Activated naive CD4-positive, alpha-beta T cell treated with Interleukin-2 at 50 U/mL for 16 hours (primary cell): Measurements from ENCODE around the gene PLOD1.

Experiments used
- DNase-seq: peaks from one replicate; pipeline ENCODE4 v3.0.0-alpha.2; 2020

The PLOD1 gene

GRCh38 chr1:11940260-11940921 lies 5.9 kb downstream of the PLOD1 start:
- DNase-seq, result no peak

- DNase-seq, result no peak
These were observed 7.8 kb downstream of the PLOD1 start for GRCh38 chr1:11942280-11942679.

DNA sequence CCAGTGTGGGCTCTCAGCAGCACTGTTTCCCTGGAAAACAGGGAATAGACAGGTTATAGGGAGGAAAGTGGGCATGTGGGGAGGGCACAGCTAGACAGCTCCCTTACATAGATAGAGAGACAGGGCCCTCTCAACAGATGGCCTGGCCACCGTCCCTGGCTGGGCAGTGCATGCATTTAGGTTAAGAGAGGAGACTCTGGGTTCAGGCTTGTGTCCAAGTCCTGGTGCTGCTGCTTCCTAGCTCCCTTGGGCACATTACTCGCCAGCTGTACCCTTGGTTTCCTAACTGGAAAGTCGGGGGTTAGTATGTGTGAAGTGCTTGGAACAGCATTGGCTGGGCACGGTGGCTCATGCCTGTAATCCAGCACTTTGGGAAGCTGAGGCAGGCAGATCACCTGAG lies 9.1 kb downstream of the PLOD1 start:
- no peak for DNase-seq

DNA sequence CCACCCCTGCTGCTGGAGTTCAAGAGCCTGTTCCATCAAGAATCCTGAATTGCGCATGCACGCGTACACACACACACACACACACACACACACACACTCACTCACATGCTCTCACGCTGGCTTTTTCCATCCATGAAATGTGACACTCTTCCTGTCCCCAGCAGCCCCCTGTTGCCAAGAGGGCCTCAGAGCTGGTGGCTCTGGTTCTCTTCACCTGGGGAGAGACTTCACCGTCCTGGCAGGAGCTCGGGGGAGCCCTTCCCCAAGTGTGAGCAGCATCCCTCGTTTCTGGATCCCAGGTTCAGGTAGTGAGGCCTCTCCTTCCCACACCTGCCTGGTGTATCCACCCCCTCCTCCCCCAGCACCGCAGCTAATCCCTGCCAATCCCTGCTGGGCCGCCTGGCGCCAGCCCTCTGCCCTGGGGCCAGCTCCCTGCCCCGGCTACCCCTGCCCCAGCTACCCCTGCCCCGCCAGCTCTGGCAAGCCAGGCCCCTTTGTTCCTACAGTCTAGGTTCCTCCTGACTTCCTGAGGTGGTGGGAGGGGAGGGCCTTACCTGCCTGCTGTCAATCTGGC lies 9.9 kb downstream of the PLOD1 start:
- no peak for DNase-seq

- DNase-seq, result no peak
These were observed 12.1 kb downstream of the PLOD1 start for GRCh38 chr1:11946647-11947046.

DNA sequence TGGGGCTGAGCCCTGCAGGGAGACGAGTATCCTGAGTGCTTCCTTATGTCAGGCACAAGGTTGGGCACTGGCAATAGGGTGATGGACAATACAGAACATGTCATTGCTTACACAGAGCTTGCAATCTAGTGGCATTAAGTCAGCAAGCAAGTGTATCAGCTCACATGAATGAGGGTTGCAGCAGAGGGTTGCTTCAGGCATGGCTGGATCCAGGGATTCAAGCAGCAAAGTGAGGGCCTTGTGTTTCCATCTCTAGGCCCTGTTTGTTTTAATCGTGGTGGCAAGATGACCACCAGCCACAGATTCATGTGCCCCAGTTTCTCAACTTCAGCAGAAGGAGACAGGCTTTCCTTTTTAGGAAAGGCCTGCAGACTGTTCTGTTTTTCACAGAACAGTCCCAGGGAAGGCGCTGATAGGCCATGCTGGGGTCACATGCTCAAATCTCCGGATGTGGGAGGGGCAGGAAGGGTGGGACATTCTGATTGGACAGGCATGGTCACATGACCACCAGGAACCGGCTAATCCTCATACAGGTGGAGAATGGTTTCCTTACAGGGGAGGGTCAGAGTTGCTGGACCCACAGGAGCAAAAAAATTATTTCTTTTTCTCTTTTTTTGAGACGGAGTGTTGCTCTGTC lies 14.4 kb downstream of the PLOD1 start:
- DNase-seq, result no peak

DNA sequence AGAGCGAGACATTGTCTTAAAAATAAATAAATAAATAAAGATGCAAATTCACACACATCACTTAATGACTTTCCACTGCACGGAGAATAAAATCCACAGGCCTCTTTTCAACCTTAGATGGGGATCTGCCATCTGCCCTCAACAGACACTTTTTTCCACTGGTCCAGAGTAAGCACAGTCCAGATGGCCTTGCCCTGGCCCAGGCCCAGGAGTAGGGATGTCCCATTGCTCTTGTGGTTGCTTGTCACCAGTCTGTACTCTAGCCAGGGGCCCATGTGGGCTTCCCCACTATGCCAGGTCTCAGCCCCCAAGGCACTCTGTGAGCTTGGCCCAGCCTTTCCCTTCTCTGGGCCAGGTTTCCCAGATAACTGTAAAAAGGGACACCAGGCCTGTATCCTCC lies 17.4 kb downstream of the PLOD1 start:
- no peak for DNase-seq

DNA sequence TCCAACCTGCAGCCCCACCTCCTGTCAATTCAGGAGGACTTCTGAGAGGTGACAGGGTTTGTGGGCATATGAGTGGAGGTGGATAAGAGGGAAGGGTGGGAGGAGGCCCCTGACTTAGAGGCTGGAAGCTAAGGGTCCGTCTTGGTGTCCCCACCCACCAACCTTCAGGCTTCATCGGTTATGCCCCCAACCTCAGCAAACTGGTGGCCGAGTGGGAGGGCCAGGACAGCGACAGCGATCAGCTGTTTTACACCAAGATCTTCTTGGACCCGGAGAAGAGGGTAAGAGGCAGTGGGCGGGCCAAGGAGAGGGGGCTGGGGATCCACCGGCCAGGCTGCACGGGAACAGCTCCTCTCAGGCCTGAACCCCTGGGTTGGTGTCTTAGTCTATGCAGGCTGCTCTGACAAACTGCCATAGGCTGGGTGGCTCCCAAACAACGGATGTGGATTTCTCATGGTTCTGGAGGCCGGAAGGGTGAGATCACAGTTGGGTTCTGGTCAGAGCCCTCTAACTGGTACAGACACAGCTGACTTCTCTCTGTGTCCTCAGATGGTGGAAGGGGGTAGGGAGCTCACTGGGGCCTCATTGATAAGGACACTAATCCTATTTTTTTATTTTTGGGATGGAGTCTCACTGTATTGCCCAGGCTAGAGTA lies 18.1 kb downstream of the PLOD1 start:
- DNase-seq, result no peak

DNA sequence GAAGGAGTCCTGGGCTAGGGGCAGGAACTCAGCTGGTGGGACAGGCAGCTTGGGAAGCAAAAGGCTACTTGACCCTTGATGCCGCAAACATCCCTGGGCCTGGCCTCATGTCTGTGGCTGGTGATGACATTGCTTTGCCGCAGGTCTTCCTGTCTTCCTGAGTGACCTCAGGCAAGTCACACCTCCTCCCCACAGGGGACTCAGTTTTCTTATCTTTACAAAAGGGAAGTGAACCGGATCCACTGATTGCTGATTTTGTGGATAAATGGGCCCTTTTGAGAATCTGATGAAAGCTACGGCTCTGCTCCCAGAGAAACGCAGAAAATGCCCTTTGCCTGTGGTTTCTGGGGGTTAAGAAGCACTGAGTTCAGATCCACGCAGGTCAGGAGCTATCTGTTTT lies 20.7 kb downstream of the PLOD1 start:
- no peak for DNase-seq

DNA sequence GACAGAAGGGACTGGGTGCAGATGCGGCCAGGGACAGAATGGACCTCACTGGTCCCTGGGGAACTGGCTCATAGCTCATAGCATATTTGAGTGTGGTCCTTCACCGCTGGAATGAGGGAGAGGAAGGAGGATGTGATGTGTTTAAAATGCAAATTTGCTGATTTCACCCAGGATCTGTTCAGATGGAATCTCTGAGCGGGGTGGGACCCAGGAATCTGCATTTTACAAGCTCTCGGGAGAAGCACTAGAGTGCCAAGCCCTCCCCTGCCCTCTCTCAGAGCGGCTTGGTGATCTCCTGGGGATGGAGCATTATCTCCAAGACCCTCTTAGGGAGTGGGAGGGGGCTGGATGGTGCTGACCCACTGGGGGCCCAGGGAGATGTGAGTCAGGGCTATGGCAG lies 22.9 kb downstream of the PLOD1 start:
- no peak for DNase-seq

DNA sequence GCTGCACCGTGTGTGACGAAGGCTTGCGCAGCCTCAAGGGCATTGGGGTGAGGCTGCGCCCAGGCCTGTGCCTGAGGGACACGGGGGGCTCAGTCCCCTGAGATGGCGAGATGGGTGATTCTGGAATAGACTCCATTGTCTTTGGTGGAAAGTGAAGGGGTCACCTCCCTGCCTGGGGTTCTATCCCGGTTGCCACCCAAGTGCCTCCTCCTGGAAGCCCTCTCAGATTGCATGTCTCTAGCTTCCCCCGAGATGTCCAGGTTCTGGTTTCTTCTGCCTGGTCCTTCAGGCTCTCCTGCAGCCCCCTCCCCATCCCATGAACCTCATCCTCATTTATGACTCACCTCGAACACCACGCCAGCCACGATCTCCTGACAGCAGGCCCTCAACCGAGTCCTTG lies 23.4 kb downstream of the PLOD1 start:
- no peak for DNase-seq

DNA sequence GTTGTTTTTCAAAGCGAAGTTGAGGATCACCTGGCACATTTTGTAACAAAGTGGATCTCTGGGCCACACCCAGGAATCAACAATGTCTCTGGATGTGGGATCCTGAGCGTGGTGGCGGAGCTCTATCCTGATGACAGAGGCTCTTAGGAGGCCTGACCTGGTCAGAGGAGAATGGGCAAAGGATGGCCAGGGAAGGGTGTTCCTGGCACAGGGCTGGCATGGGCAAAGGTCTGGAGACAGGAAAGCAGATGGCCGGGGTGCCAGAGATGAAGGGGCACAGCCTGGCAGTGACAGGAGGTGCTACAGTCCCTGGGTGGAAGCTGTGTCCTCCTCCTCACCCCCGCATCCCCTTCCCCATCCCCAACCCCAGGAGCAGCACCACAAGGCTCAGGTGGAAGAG lies 25.8 kb downstream of the PLOD1 start:
- DNase-seq, result no peak

- DNase-seq, result no peak
These were observed 26.2 kb downstream of the PLOD1 start for GRCh38 chr1:11960715-11961114.

GRCh38 chr1:11961230-11961629 lies 26.7 kb downstream of the PLOD1 start:
- no peak for DNase-seq

DNA sequence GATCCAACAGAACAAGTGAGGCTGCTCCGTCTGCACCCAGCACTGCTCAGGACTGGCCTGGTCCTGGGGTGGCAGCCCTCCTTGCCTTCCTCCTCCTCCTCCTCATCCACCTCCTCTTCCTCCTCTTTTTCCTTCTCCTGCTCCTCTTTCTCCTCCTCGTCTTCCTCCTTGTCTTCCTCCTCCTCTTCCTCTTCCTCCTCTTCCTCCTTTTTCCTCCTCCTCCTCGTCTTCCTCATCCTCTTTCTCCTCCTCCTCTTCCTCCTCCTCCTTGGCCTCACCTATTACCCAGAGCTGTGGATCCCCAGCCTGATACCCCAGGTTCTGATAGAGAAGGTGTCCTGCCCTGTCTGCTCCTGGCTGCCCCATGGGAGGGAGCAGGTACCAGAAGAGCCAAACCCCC lies 29.1 kb downstream of the PLOD1 start:
- DNase-seq, result no peak

- no peak for DNase-seq
These were observed 30.1 kb downstream of the PLOD1 start for GRCh38 chr1:11964656-11965055.

DNA sequence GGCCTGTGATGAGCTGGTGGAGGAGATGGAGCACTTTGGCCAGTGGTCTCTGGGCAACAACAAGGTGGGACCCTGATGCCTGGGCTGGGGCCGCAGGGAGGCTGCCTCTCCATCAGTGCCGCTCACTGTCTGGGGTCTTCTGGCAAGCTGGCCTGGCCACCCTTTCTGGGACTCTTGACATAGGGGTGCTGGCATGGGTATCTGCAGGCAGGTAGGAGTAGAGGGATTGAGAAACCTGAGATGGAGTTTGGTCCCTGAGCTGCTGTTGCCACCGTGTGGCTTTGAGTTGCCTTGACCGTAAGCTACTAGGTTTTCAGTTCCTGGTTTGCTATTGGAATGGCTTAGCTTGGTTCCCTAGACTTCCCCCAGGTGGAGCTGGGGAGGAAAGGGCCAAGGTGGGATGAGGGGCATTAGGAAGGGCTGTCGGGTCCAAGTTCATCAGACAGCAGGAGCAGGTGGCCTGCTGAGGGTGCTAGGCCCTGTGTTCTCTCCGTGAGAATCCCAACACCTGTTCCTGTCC lies 32.6 kb downstream of the PLOD1 start:
- no peak for DNase-seq

- no peak for DNase-seq
These were observed 36.1 kb downstream of the PLOD1 start for GRCh38 chr1:11970441-11971185.

DNA sequence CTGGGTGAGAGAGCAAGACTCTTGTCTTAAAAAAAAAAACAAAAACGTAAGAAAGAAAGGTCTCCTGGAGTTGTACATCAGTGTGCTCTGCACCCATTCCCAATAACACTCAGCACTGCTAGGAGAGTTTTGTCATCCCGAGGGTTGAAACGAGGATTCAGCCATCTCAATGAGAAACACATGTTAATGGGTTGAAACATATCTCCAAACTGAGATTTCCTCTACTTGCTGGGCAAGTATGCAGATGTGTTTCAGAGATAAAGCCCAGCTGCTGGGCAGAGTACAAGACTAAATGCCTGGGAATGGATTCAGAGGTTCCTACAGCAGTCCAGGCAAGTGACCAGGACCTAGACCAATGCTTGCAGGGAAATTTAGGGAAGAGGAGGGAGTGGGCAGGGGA lies 43.1 kb downstream of the PLOD1 start:
- no peak for DNase-seq

DNA sequence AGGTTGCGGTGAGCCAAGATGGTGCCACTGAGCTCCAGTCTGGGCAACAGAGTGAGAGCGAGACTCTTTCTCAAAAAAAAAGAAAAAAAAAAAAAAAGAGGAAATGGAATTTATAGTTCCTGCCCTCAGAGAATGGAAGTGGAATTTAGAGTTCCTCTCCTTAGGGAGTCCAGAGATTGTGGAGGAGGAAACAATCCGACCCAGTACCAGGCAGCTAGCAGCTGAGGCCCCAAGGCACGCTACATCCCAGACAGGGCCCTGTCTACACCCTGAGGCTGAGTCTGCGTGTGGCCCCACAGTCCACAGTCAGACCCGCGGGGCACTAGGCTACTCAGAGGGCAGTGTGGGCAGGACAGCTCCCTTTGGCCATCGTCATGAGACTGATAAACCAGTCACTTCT lies 43.8 kb downstream of the PLOD1 start:
- no peak for DNase-seq

GRCh38 chr1:11979028-11979850 lies 44.7 kb downstream of the PLOD1 start:
- DNase-seq, result no peak
